H1 (cell line): ENCODE results near the gene AGPAT3. TPM values are rescaled to one million over a fixed set of nuclear protein-coding genes. Genes with fewer than 3 reads are reported as not detected.

Experiments used
- ASH2L ChIP-seq: fragments of 200-600, 300-600 bp; sonication (generic); IDR thresholded peaks from one replicate; pipeline ENCODE4 v1.7.1; 2017; ENCODE audit warnings: low read length
- CHD1 ChIP-seq: IDR thresholded peaks from 2 replicates; pipeline ENCODE4 v1.6.1; 2012; ENCODE audit warnings: low read depth, low read length, improper control_type of control experiment
- RFX5 ChIP-seq: IDR thresholded peaks from 2 replicates; pipeline ENCODE4 v1.6.1; 2011; ENCODE audit warnings: low read depth, low read length, improper control_type of control experiment, borderline replicate concordance
- SAP30 ChIP-seq: fragments of 300-600 bp; sonication (generic); IDR thresholded peaks from 2 replicates; pipeline ENCODE4 v1.7.1; 2012; ENCODE audit warnings: low read length, moderate library complexity, mild to moderate bottlenecking, inconsistent platforms; ENCODE audit not compliant: insufficient read depth, insufficient replicate concordance
- TEAD4 ChIP-seq: IDR thresholded peaks from 2 replicates; pipeline ENCODE4 v1.6.1; 2012; ENCODE audit warnings: low read depth, low read length, inconsistent platforms, mixed read lengths
- polyA plus RNA-seq, 7 experiments: library from polyadenylated mRNA; depleted of rRNA in 3 of 7; stranded (reverse) in 5 of 7; unstranded in 2 of 7; fragments of >200 nt in 5 of 7; fragments of 200-250 nt in 2 of 7; gene quantifications; 1 replicate in 5 of 7; 2 replicates in 1 of 7; 4 replicates in 1 of 7; pipeline versions ENCODE4 v1.2.1 to v1.2.3, GENCODE V29; 2011 to 2013; ENCODE audit warnings: missing spikeins in 2 of 7, mixed read lengths in 2 of 7
- total RNA-seq: library from RNA; stranded (reverse); fragmentation: NEBNext Ultra II Directional; extraction: Animal tissue kit (Norgen Biotek cat#: 25700); gene quantifications from 2 replicates; pipeline ENCODE4 v1.2.1, GENCODE V29; 2021
- TF ChIP-seq, protein P1 (sequence below): fragments of 300-600 bp; sonication (generic); IDR thresholded peaks from 2 replicates; pipeline ENCODE4 v1.7.1; 2012; ENCODE audit warnings: low read length, moderate library complexity, mild to moderate bottlenecking, inconsistent platforms; ENCODE audit not compliant: insufficient replicate concordance

The AGPAT3 gene
- total and polyA plus RNA-seq, 2 of the 8 experiments (the other 6 are each of a cell fraction or from before 2014, with no cell fraction given), result 5.8 to 7.3 TPM

GRCh38 chr21:43966946-43967512 is 102.0 kb downstream of the AGPAT3 start (continued):
- TF ChIP-seq, protein P1, sequence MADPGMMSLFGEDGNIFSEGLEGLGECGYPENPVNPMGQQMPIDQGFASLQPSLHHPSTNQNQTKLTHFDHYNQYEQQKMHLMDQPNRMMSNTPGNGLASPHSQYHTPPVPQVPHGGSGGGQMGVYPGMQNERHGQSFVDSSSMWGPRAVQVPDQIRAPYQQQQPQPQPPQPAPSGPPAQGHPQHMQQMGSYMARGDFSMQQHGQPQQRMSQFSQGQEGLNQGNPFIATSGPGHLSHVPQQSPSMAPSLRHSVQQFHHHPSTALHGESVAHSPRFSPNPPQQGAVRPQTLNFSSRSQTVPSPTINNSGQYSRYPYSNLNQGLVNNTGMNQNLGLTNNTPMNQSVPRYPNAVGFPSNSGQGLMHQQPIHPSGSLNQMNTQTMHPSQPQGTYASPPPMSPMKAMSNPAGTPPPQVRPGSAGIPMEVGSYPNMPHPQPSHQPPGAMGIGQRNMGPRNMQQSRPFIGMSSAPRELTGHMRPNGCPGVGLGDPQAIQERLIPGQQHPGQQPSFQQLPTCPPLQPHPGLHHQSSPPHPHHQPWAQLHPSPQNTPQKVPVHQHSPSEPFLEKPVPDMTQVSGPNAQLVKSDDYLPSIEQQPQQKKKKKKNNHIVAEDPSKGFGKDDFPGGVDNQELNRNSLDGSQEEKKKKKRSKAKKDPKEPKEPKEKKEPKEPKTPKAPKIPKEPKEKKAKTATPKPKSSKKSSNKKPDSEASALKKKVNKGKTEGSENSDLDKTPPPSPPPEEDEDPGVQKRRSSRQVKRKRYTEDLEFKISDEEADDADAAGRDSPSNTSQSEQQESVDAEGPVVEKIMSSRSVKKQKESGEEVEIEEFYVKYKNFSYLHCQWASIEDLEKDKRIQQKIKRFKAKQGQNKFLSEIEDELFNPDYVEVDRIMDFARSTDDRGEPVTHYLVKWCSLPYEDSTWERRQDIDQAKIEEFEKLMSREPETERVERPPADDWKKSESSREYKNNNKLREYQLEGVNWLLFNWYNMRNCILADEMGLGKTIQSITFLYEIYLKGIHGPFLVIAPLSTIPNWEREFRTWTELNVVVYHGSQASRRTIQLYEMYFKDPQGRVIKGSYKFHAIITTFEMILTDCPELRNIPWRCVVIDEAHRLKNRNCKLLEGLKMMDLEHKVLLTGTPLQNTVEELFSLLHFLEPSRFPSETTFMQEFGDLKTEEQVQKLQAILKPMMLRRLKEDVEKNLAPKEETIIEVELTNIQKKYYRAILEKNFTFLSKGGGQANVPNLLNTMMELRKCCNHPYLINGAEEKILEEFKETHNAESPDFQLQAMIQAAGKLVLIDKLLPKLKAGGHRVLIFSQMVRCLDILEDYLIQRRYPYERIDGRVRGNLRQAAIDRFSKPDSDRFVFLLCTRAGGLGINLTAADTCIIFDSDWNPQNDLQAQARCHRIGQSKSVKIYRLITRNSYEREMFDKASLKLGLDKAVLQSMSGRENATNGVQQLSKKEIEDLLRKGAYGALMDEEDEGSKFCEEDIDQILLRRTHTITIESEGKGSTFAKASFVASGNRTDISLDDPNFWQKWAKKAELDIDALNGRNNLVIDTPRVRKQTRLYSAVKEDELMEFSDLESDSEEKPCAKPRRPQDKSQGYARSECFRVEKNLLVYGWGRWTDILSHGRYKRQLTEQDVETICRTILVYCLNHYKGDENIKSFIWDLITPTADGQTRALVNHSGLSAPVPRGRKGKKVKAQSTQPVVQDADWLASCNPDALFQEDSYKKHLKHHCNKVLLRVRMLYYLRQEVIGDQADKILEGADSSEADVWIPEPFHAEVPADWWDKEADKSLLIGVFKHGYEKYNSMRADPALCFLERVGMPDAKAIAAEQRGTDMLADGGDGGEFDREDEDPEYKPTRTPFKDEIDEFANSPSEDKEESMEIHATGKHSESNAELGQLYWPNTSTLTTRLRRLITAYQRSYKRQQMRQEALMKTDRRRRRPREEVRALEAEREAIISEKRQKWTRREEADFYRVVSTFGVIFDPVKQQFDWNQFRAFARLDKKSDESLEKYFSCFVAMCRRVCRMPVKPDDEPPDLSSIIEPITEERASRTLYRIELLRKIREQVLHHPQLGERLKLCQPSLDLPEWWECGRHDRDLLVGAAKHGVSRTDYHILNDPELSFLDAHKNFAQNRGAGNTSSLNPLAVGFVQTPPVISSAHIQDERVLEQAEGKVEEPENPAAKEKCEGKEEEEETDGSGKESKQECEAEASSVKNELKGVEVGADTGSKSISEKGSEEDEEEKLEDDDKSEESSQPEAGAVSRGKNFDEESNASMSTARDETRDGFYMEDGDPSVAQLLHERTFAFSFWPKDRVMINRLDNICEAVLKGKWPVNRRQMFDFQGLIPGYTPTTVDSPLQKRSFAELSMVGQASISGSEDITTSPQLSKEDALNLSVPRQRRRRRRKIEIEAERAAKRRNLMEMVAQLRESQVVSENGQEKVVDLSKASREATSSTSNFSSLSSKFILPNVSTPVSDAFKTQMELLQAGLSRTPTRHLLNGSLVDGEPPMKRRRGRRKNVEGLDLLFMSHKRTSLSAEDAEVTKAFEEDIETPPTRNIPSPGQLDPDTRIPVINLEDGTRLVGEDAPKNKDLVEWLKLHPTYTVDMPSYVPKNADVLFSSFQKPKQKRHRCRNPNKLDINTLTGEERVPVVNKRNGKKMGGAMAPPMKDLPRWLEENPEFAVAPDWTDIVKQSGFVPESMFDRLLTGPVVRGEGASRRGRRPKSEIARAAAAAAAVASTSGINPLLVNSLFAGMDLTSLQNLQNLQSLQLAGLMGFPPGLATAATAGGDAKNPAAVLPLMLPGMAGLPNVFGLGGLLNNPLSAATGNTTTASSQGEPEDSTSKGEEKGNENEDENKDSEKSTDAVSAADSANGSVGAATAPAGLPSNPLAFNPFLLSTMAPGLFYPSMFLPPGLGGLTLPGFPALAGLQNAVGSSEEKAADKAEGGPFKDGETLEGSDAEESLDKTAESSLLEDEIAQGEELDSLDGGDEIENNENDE, result no peak
- TF ChIP-seq RFX5 (no peak), TEAD4 (no peak), CHD1 (no peak), ASH2L (no peak), SAP30 (no peak)
